Fibroblast of mammary gland (primary cell): ENCODE data around the gene IPPK.

Source experiments
- DNase-seq: peaks from one replicate; pipeline ENCODE4 v3.0.0-alpha.2; 2010; ENCODE audit warnings: low read depth
- H3K4me3 ChIP-seq: 2 replicates; pipeline ENCODE4 v1.5.1; 2011; ENCODE audit warnings: low read depth, mild to moderate bottlenecking, low read length, moderate library complexity; ENCODE audit not compliant: control insufficient read depth
- TF ChIP-seq, protein P1 (sequence below): conservative IDR thresholded peaks from 2 replicates; pipeline ENCODE4 v1.5.1; 2011; ENCODE audit warnings: low read depth, low read length, inconsistent platforms; ENCODE audit not compliant: control insufficient read depth, insufficient read depth

IPPK gene

GRCh38 chr9:92665836-92666235 is 4.1 kb downstream of the IPPK start:
- TF ChIP-seq, protein P1, sequence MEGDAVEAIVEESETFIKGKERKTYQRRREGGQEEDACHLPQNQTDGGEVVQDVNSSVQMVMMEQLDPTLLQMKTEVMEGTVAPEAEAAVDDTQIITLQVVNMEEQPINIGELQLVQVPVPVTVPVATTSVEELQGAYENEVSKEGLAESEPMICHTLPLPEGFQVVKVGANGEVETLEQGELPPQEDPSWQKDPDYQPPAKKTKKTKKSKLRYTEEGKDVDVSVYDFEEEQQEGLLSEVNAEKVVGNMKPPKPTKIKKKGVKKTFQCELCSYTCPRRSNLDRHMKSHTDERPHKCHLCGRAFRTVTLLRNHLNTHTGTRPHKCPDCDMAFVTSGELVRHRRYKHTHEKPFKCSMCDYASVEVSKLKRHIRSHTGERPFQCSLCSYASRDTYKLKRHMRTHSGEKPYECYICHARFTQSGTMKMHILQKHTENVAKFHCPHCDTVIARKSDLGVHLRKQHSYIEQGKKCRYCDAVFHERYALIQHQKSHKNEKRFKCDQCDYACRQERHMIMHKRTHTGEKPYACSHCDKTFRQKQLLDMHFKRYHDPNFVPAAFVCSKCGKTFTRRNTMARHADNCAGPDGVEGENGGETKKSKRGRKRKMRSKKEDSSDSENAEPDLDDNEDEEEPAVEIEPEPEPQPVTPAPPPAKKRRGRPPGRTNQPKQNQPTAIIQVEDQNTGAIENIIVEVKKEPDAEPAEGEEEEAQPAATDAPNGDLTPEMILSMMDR = no peak
- no peak for DNase-seq
- H3K4me3 ChIP-seq = no peak overlapping the region

DNA sequence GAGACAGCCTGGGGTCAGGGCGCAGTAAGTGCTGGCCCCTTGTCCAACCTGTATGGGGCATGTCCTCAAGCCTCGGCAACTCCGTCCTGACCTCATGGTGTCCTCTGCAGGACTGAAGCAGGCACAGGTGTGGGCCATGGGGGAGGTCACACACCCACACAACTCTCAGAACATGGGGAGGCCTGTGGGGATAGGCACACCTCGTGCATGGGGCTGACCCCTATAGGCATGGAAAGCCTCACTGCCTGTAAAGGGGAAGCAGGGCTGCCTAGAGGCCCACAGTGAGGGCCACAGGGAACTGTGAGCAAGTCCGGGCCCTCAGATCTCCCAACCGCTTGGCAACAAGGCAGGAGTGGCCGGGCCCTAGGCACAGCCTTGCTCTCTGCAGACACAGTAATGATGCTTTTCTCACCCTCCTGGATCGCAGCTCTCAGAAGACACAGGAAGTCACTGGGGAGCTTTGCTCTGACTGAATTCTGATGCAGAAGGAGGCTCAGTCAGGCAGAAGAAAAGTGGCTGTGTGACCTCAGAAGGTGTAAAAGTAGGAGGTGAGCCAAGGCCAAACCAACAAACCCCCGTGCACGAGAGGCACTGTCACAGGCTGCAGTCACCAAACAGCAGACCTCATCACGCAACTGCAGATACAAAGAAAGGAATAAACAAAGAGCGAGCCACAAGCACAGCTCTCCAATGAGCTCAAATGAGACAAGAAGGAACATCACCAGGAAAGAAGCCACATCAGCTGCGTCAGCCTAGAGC is 5.4 kb downstream of the IPPK start:
- TF ChIP-seq, protein P1 = no peak
- DNase-seq = no peak

GRCh38 chr9:92663951-92664350 is 6.0 kb downstream of the IPPK start:
- no peak for DNase-seq
- H3K4me3 ChIP-seq = no peak overlapping the region
- TF ChIP-seq, protein P1 = no peak

More for the DNA sequence above, 5.4 kb downstream of the IPPK start:
- H3K4me3 ChIP-seq = no peak overlapping the region

- DNase-seq = no peak
- no peak overlapping the region for H3K4me3 ChIP-seq
- TF ChIP-seq, protein P1 = no peak
These were observed 6.8 kb downstream of the IPPK start for GRCh38 chr9:92663126-92663525.

GRCh38 chr9:92661743-92662142 is 8.2 kb downstream of the IPPK start:
- TF ChIP-seq, protein P1 = no peak

DNA sequence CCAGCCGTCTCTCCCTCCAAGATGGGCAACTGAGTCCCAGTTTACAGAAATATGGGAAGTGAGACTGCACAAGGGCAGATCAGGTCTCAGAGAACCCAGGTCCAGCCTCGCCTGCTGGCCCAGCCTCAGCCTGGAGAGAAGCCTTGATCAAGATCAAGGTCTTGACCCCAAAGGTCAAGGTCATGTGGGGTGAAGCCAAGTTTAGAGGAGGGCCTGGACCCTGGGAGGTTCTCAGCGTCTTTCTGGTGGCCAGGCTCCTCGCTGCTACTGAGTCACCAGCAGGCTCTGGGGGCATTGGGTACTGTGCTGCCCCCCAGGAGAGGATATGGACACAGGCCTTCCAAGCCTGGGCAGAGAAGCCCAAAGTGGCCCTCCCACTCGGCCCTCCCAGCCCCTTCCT is 8.8 kb downstream of the IPPK start:
- no peak overlapping the region for H3K4me3 ChIP-seq
- no peak for DNase-seq
- TF ChIP-seq, protein P1 = no peak

More at GRCh38 chr9:92661743-92662142, 8.2 kb downstream of the IPPK start:
- DNase-seq = no peak
- no peak overlapping the region for H3K4me3 ChIP-seq

GRCh38 chr9:92660266-92660665 is 9.7 kb downstream of the IPPK start:
- no peak for DNase-seq
- H3K4me3 ChIP-seq = no peak overlapping the region
- TF ChIP-seq, protein P1 = no peak
